ENCODE data around the gene MAD1L1. TPM values are rescaled to one million over a fixed set of nuclear protein-coding genes. Genes with fewer than 3 reads are reported as not detected.

Gene MAD1L1
- total and polyA plus RNA-seq, 11 donors, result 11.1 to 29.7 (median 20.9) TPM

DNA sequence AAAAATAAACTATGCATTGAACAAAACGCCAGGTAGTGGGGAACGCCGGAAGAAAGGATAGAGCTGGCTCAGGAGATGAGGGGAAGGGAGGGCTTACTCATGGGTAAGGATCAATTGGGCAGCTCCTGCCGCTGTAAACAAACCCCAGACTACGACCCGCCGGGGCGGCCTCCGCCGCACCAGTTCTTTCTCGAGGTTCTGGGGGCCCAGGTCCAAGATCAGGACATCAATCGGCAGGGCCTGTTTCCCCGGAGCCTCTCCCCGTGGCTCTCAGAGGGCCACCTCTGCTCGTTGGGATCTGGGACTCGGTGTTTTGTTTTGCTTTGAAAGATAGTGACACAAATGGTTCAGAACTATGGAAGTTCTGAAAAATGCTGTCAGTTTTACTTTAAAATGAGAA lies 422.2 kb downstream of the MAD1L1 start:
- 64 to 77% (median 74%) methylated on average over 16 of the region's 16 CpGs for WGBS, 4 donors
- Histone ChIP-seq H3K9me3 (no peaks in the 10 kb centered on the region), H3K4me1 (peaks cover 0 to 17% (median 5%) of the 10 kb centered on the region in 12 donors), H3K27me3 (no peaks in the 10 kb centered on the region), H3K36me3 (peaks cover 0 to 3% (median 0%) of the 10 kb centered on the region in 9 donors), H3K27ac (no peak overlapping the region), H3K4me3 (no peak overlapping the region)
- TF ChIP-seq POLR2A (IDR thresholded peaks at IDR 0.05), result no peak
- TF ChIP-seq, protein P1, sequence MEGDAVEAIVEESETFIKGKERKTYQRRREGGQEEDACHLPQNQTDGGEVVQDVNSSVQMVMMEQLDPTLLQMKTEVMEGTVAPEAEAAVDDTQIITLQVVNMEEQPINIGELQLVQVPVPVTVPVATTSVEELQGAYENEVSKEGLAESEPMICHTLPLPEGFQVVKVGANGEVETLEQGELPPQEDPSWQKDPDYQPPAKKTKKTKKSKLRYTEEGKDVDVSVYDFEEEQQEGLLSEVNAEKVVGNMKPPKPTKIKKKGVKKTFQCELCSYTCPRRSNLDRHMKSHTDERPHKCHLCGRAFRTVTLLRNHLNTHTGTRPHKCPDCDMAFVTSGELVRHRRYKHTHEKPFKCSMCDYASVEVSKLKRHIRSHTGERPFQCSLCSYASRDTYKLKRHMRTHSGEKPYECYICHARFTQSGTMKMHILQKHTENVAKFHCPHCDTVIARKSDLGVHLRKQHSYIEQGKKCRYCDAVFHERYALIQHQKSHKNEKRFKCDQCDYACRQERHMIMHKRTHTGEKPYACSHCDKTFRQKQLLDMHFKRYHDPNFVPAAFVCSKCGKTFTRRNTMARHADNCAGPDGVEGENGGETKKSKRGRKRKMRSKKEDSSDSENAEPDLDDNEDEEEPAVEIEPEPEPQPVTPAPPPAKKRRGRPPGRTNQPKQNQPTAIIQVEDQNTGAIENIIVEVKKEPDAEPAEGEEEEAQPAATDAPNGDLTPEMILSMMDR (IDR thresholded peaks at IDR 0.05), result no peak
- intact Hi-C loops (cut with DNase I), result loop anchor here in 3 of 10 donors (5.0 kb wide), 2 partner anchors 397 to 402 kb away; no protein-coding TSS in a partner anchor
- no peak for ATAC-seq
- DNase-seq, result no peak

DNA sequence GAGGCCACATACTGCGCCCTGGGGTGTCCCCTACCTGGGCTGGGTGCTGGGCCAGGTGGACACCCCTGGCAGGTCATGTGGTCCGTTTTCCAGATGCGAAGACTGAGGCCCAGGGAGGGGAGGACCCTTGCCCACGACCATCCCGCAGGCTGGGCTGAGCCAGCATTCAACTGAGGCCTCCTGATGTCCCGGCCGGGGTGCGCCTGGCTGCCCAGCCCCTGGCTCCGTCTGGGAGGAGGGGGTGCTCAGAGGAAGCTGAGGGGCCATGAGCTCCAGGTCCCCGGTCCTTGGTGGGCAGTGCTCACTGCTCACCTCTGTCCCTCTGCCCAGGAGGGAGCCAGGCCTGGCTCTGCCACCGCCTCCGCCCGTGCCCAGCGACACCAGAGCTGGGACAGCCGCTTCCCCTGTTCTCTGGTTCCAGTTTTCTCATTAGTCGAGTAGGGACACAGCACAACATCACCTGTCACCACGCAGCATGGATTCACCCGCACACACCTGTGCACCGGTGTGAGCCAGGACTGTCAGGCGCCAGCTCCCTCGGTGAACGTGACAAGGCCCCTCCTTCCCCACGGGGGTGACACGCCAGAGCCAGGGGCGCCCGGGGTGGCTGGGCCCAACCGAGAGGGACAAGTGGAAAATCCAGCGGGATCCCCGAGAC lies 423.0 kb downstream of the MAD1L1 start:
- Histone ChIP-seq H3K27me3 (no peaks in the 10 kb centered on the region), H3K27ac (no peak overlapping the region), H3K4me1 (peaks cover 0 to 17% (median 5%) of the 10 kb centered on the region in 12 donors), H3K9me3 (no peaks in the 10 kb centered on the region), H3K4me3 (no peak overlapping the region), H3K36me3 (no peaks in the 10 kb centered on the region)
- 83 to 86% (median 84%) methylated on average over 25 to 29 of the region's 29 CpGs for WGBS, 4 donors
- no peak for TF ChIP-seq POLR2A (IDR thresholded peaks at IDR 0.05)
- TF ChIP-seq, protein P1 (IDR thresholded peaks at IDR 0.05), result no peak
- ATAC-seq, result no peak
- no peak for DNase-seq
- intact Hi-C loops (cut with DNase I), result loop anchor here in 3 of 10 donors (5.0 kb wide), 2 partner anchors 398 to 403 kb away; no protein-coding TSS in a partner anchor

GRCh38 chr7:1809070-1809469 lies 423.7 kb downstream of the MAD1L1 start:
- intact Hi-C loops (cut with DNase I), result no loop called here
- Histone ChIP-seq H3K27ac (no peak overlapping the region), H3K4me3 (no peak overlapping the region), H3K27me3 (no peaks in the 10 kb centered on the region), H3K9me3 (no peaks in the 10 kb centered on the region), H3K36me3 (no peaks in the 10 kb centered on the region), H3K4me1 (peaks cover 0 to 17% (median 5%) of the 10 kb centered on the region in 12 donors)
- no peak for TF ChIP-seq POLR2A (IDR thresholded peaks at IDR 0.05)
- TF ChIP-seq, protein P1 (IDR thresholded peaks at IDR 0.05), result no peak
- 82 to 93% (median 85%) methylated on average over 7 of the region's 7 CpGs for WGBS, 4 donors
- DNase-seq, result no peak
- no peak for ATAC-seq

DNA sequence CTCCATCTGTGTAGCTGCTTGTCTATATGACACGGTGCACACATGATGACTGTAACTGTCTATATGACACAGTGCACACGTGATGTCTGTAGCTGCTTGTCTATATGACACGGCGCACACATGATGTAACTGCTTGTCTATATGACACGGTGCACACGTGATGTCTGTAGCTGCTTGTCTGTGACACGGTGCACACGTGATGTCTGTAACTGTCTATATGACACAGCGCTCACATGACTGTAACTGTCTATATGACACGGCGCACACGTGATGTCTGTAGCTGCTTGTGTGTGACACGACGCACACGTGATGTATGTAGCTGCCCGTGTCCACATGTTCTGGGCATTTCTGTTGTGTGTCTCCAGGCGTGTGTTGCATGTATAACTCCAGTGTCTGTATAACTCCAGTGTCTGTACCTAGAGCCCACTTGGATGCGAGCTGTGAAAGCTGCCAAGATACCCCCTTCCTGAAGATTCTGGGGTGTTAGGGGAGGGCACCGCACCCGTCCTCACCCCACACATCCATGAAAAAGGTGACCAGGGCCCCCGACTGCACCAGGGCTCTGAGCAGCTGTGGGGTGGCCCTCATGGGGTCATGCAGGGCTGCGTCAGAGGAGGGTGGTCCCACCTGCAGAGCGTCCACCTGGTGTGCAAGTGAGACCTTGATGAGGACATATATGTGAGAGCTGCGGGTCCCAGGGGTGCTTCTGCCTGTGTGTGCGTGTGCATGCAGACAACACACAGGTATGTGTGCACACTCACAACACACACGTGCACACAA lies 424.7 kb downstream of the MAD1L1 start:
- no peak for ATAC-seq
- TF ChIP-seq POLR2A (IDR thresholded peaks at IDR 0.05), result no peak
- TF ChIP-seq, protein P1 (IDR thresholded peaks at IDR 0.05), result no peak
- Histone ChIP-seq H3K4me1 (peaks cover 0 to 15% (median 5%) of the 10 kb centered on the region in 12 donors), H3K27me3 (no peaks in the 10 kb centered on the region), H3K4me3 (no peak overlapping the region), H3K36me3 (no peaks in the 10 kb centered on the region), H3K9me3 (peaks cover 0 to 1% (median 0%) of the 10 kb centered on the region in 12 donors), H3K27ac (no peak overlapping the region)
- DNase-seq, result no peak
- 90 to 94% (median 92%) methylated on average over 25 to 26 of the region's 26 CpGs for WGBS, 4 donors
- intact Hi-C loops (cut with DNase I), result no loop called here
